Measurements from ENCODE around the gene REEP5. TPM values are rescaled to one million over a fixed set of nuclear protein-coding genes. Genes with fewer than 3 reads are reported as not detected.

The REEP5 gene
- polyA plus RNA-seq, 3 donors: 83.6 to 200 (median 193) TPM

GRCh38 chr5:112878760-112879159, 43.3 kb downstream of the REEP5 start:
- Histone ChIP-seq H3K27me3 (ENCODE audit: control insufficient read depth in 2 of 2, insufficient read depth in 2 of 2, low read length in 2 of 2) (no peaks in the 10 kb centered on the region), H3K9me3 (replicated peaks in 1 of 2; ENCODE audit: control insufficient read depth in 1 of 2, insufficient read depth in 1 of 2, low read length in 2 of 2) (no peaks in the 10 kb centered on the region), H3K4me1 (ENCODE audit: control insufficient read depth in 1 of 2, insufficient read depth in 2 of 2, low read length in 2 of 2) (no peaks in the 10 kb centered on the region), H3K9ac (ENCODE audit: insufficient read depth, low read length, poor library complexity, severe bottlenecking) (no peak overlapping the region), H4K20me1 (ENCODE audit: insufficient read depth, low read length) (peaks cover 62% of the 10 kb centered on the region), H3K27ac (ENCODE audit: low read depth in 1 of 2, low read length in 2 of 2) (no peak overlapping the region), H3K36me3 (replicated peaks in 1 of 2; ENCODE audit: control insufficient read depth in 1 of 2, insufficient read depth in 2 of 2, low read length in 2 of 2) (peaks cover 54 to 82% of the 10 kb centered on the region in 2 donors), H3K79me2 (ENCODE audit: insufficient read depth, low read length) (peaks cover 31% of the 10 kb centered on the region), H3K4me2 (replicated peaks; ENCODE audit: extremely low read depth, low read length, poor library complexity, severe bottlenecking) (no peak overlapping the region), H3K4me3 (replicated peaks in 1 of 3; ENCODE audit: low read depth in 2 of 3, low read length in 3 of 3) (no peak overlapping the region), H2AFZ (ENCODE audit: insufficient read depth, low read depth, low read length, poor library complexity, severe bottlenecking) (no peak overlapping the region)
- Mint-ChIP-seq H3K4me1 (peaks cover 8% of the 10 kb centered on the region), H3K9me3 (no peaks in the 10 kb centered on the region), H3K27me3 (ENCODE audit: low read depth in 3 of 3) (no peaks in the 10 kb centered on the region), H3K27ac (no peak overlapping the region), H3K4me3 (no peak overlapping the region), H3K36me3 (peaks cover 26 to 58% of the 10 kb centered on the region in 2 donors)
- no peak for DNase-seq
- intact Hi-C loops (cut with micrococcal nuclease): no loop called here
- TF ChIP-seq CTCF (IDR thresholded peaks at IDR 0.05): no peak
- no CpG with 5 or more reads among the region's 4 CpGs for WGBS (ENCODE audit: insufficient coverage)

GRCh38 chr5:112878101-112878500, 43.9 kb downstream of the REEP5 start:
- WGBS (ENCODE audit: insufficient coverage): 50% methylated on average over 2 of the region's 4 CpGs

More at GRCh38 chr5:112878101-112878500, 43.9 kb downstream of the REEP5 start:
- Mint-ChIP-seq H3K4me3 (no peak overlapping the region), H3K27ac (peak overlapping the region in 1 of 7 donors; percentile 13), H3K36me3 (peaks cover 26 to 63% of the 10 kb centered on the region in 2 donors), H3K4me1 (peaks cover 8% of the 10 kb centered on the region), H3K9me3 (no peaks in the 10 kb centered on the region), H3K27me3 (ENCODE audit: low read depth in 3 of 3) (no peaks in the 10 kb centered on the region)
- peaks cover 52 to 76% of the 10 kb centered on the region in 2 donors for H3K36me3 ChIP-seq (replicated peaks in 1 of 2; ENCODE audit: control insufficient read depth in 1 of 2, insufficient read depth in 2 of 2, low read length in 2 of 2)
- H3K27me3 ChIP-seq (ENCODE audit: control insufficient read depth in 2 of 2, insufficient read depth in 2 of 2, low read length in 2 of 2): no peaks in the 10 kb centered on the region
- H3K9me3 ChIP-seq (replicated peaks in 1 of 2; ENCODE audit: control insufficient read depth in 1 of 2, insufficient read depth in 1 of 2, low read length in 2 of 2): no peaks in the 10 kb centered on the region
- no peak overlapping the region for H2AFZ ChIP-seq (ENCODE audit: insufficient read depth, low read depth, low read length, poor library complexity, severe bottlenecking)
- no peak overlapping the region for H3K9ac ChIP-seq (ENCODE audit: insufficient read depth, low read length, poor library complexity, severe bottlenecking)
- DNase-seq: no peak
- TF ChIP-seq CTCF (IDR thresholded peaks at IDR 0.05): no peak
- intact Hi-C loops (cut with micrococcal nuclease): no loop called here
- no peak overlapping the region for H3K4me3 ChIP-seq (replicated peaks in 1 of 3; ENCODE audit: low read depth in 2 of 3, low read length in 3 of 3)
- no peak overlapping the region for H3K27ac ChIP-seq (ENCODE audit: low read depth in 1 of 2, low read length in 2 of 2)
- H4K20me1 ChIP-seq (ENCODE audit: insufficient read depth, low read length): peaks cover 56% of the 10 kb centered on the region
- H3K79me2 ChIP-seq (ENCODE audit: insufficient read depth, low read length): peaks cover 31% of the 10 kb centered on the region
- no peak overlapping the region for H3K4me2 ChIP-seq (replicated peaks; ENCODE audit: extremely low read depth, low read length, poor library complexity, severe bottlenecking)
- H3K4me1 ChIP-seq (ENCODE audit: control insufficient read depth in 1 of 2, insufficient read depth in 2 of 2, low read length in 2 of 2): no peaks in the 10 kb centered on the region

Measured in CD14-positive monocyte (primary cell).